ENCODE measurements around the gene PTOV1. TPM values are rescaled to one million over a fixed set of nuclear protein-coding genes. Genes with fewer than 3 reads are reported as not detected.

The PTOV1 gene
- total RNA-seq, 4 donors from 2014 or later, result 46.2 to 156 (median 82.0) TPM

- Histone ChIP-seq H3K4me1 (no peaks in the 10 kb centered on the region), H3K9me3 (no peaks in the 10 kb centered on the region), H3K27ac (peak within 1 kb of the TSS; percentile 66 to 68), H3K27me3 (no peaks in the 10 kb centered on the region), H3K4me3 (no peak within 1 kb of the TSS), H3K36me3 (no peaks in the 10 kb centered on the region)
- TF ChIP-seq POLR2A (IDR thresholded peaks at IDR 0.05) (no peak), CTCF (IDR thresholded peaks at IDR 0.05) (no peak)
- intact Hi-C loops (cut with DNase I; ENCODE audit: low total_unique reads), result no loop called here
- DNase-seq, result no peak
Measured at GRCh38 chr19:49896863-49897621, 46.1 kb downstream of the PTOV1 start, which contains the start of gene IL4I1. Gene IL4I1 (minus strand): TSS chr19:49896887. CDS start chr19:49896160, 727 bp downstream.

GRCh38 chr19:49904136-49904535, 53.2 kb downstream of the PTOV1 start:
- no peak overlapping the region for H3K27ac ChIP-seq

GRCh38 chr19:49906879-49907564, 56.1 kb downstream of the PTOV1 start:
- Histone ChIP-seq H3K4me3 (no peak overlapping the region), H3K4me1 (peaks cover 0 to 4% of the 10 kb centered on the region in 2 donors), H3K27ac (no peak overlapping the region), H3K9me3 (no peaks in the 10 kb centered on the region), H3K27me3 (no peaks in the 10 kb centered on the region), H3K36me3 (no peaks in the 10 kb centered on the region)
- intact Hi-C loops (cut with DNase I; ENCODE audit: low total_unique reads), result no loop called here
- DNase-seq, result no peak
- TF ChIP-seq POLR2A (IDR thresholded peaks at IDR 0.05) (no peak), CTCF (IDR thresholded peaks at IDR 0.05) (no peak)

More at GRCh38 chr19:49904136-49904535, 53.2 kb downstream of the PTOV1 start:
- H3K4me1 ChIP-seq, result no peaks in the 10 kb centered on the region
- H3K36me3 ChIP-seq, result no peaks in the 10 kb centered on the region
- intact Hi-C loops (cut with DNase I; ENCODE audit: low total_unique reads), result no loop called here
- H3K9me3 ChIP-seq, result no peaks in the 10 kb centered on the region
- H3K27me3 ChIP-seq, result no peaks in the 10 kb centered on the region
- no peak for DNase-seq
- no peak for TF ChIP-seq CTCF (IDR thresholded peaks at IDR 0.05)
- TF ChIP-seq POLR2A (IDR thresholded peaks at IDR 0.05), result no peak
- no peak overlapping the region for H3K4me3 ChIP-seq

GRCh38 chr19:49907745-49908446, 56.9 kb downstream of the PTOV1 start:
- intact Hi-C loops (cut with DNase I; ENCODE audit: low total_unique reads), result no loop called here
- Histone ChIP-seq H3K36me3 (no peaks in the 10 kb centered on the region), H3K4me3 (no peak overlapping the region), H3K27ac (no peak overlapping the region), H3K4me1 (peaks cover 2 to 4% of the 10 kb centered on the region in 2 donors), H3K27me3 (no peaks in the 10 kb centered on the region), H3K9me3 (no peaks in the 10 kb centered on the region)
- DNase-seq, result no peak
- no peak for TF ChIP-seq CTCF (IDR thresholded peaks at IDR 0.05)
